ENCODE data around the gene SACS.

Gene SACS

GRCh38 chr13:23432626-23433025 is 876 bp downstream of the SACS start:
- no peak for TF ChIP-seq CTCF (IDR thresholded peaks at IDR 0.05; ENCODE audit: insufficient read depth, low read depth, low read length, missing control alignments)
- H3K4me3 ChIP-seq (ENCODE audit: low read length) = no peak overlapping the region
- no peak for DNase-seq (ENCODE audit: low read depth)

- TF ChIP-seq CTCF (IDR thresholded peaks at IDR 0.05; ENCODE audit: insufficient read depth, low read depth, low read length, missing control alignments) = no peak
- H3K4me3 ChIP-seq (ENCODE audit: low read length) = no peak overlapping the region
Observed at GRCh38 chr13:23430664-23431063, 2.8 kb downstream of the SACS start.

GRCh38 chr13:23427881-23428528 is 5.5 kb downstream of the SACS start:
- DNase-seq (ENCODE audit: low read depth) = peak; percentile 17
- no peak for TF ChIP-seq CTCF (IDR thresholded peaks at IDR 0.05; ENCODE audit: insufficient read depth, low read depth, low read length, missing control alignments)
- H3K4me3 ChIP-seq (ENCODE audit: low read length) = no peak overlapping the region

More at GRCh38 chr13:23430664-23431063, 2.8 kb downstream of the SACS start:
- DNase-seq (ENCODE audit: low read depth) = no peak

GRCh38 chr13:23427342-23427843 is 6.1 kb downstream of the SACS start:
- peak; percentile 87 for DNase-seq (ENCODE audit: low read depth)
- H3K4me3 ChIP-seq (ENCODE audit: low read length) = no peak overlapping the region
- no peak for TF ChIP-seq CTCF (IDR thresholded peaks at IDR 0.05; ENCODE audit: insufficient read depth, low read depth, low read length, missing control alignments)

GRCh38 chr13:23421596-23421995 is 11.9 kb downstream of the SACS start:
- no peak for TF ChIP-seq CTCF (IDR thresholded peaks at IDR 0.05; ENCODE audit: insufficient read depth, low read depth, low read length, missing control alignments)
- DNase-seq (ENCODE audit: low read depth) = no peak
- no peak overlapping the region for H3K4me3 ChIP-seq (ENCODE audit: low read length)

- TF ChIP-seq CTCF (IDR thresholded peaks at IDR 0.05; ENCODE audit: insufficient read depth, low read depth, low read length, missing control alignments) = no peak
- no peak overlapping the region for H3K4me3 ChIP-seq (ENCODE audit: low read length)
- peak; percentile 56 for DNase-seq (ENCODE audit: low read depth)
Observed at GRCh38 chr13:23418776-23419683, 14.5 kb downstream of the SACS start.
